Cardiac fibroblast (primary cell): ENCODE data around the gene MCF2L.

Experiments
- DNase-seq, 2 donors: peaks; one replicate each; pipeline versions ENCODE4 v3.0.0 to v3.0.0-alpha.2; 2010; ENCODE audit warnings: low read depth in 2 of 2
- H3K4me3 ChIP-seq, 2 donors: replicated peaks in 1 of 2; 1 replicate in 1 of 2; 2 replicates in 1 of 2; pipeline ENCODE4 v1.5.1; 2011; ENCODE audit warnings: low read depth in 2 of 2, low read length in 2 of 2, mild to moderate bottlenecking in 2 of 2, moderate library complexity in 1 of 2
- TF ChIP-seq, protein P1 (sequence below): IDR thresholded peaks from one replicate; pipeline ENCODE4 v1.5.1; 2011; ENCODE audit warnings: low read depth, mild to moderate bottlenecking, low read length, inconsistent platforms

The MCF2L gene

DNA sequence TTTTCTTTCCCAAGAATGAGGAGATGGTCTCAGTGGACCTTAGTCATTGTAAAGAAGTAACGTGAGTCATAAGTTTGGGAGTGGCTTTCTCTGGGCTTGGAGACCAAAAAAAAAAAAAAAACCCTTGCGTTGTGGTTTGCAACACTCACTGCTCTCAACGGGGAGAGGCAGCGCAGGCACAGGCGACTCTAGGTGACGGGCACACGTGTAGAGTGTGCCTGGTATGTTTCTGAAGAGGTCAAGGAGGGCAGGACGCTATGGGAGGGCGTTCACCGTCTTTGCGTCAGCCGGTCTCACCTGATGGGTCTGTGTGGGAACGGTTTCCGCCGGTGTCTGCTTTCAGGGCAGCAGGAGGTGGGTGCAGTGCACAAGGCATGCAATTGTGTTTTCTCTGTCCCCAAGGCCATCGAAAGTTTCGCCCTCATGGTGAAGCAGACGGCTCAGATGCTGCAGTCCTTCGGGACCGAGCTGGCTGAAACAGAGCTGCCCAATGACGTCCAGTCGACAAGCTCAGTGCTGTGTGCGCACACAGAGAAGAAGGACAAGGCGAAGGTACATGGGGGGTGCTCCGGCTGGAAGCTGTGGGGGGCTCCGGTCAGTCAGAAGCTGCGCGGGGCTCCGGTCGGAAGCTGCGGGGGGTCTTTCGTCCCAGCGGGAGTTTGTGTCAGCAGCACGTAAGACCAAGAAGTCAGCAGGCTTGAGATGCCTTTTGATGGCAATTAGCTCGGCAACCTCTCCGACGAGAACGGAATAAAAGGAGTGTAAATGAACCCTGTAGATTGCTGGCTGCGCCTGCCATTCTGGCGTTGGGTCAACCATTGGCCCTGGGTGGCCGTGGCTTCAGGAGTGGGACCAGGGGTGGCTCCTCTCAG is 95.8 kb downstream of the MCF2L start:
- peak; percentile 81 to 95 for DNase-seq
- H3K4me3 ChIP-seq = no peak overlapping the region
- TF ChIP-seq, protein P1, sequence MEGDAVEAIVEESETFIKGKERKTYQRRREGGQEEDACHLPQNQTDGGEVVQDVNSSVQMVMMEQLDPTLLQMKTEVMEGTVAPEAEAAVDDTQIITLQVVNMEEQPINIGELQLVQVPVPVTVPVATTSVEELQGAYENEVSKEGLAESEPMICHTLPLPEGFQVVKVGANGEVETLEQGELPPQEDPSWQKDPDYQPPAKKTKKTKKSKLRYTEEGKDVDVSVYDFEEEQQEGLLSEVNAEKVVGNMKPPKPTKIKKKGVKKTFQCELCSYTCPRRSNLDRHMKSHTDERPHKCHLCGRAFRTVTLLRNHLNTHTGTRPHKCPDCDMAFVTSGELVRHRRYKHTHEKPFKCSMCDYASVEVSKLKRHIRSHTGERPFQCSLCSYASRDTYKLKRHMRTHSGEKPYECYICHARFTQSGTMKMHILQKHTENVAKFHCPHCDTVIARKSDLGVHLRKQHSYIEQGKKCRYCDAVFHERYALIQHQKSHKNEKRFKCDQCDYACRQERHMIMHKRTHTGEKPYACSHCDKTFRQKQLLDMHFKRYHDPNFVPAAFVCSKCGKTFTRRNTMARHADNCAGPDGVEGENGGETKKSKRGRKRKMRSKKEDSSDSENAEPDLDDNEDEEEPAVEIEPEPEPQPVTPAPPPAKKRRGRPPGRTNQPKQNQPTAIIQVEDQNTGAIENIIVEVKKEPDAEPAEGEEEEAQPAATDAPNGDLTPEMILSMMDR = no peak

DNA sequence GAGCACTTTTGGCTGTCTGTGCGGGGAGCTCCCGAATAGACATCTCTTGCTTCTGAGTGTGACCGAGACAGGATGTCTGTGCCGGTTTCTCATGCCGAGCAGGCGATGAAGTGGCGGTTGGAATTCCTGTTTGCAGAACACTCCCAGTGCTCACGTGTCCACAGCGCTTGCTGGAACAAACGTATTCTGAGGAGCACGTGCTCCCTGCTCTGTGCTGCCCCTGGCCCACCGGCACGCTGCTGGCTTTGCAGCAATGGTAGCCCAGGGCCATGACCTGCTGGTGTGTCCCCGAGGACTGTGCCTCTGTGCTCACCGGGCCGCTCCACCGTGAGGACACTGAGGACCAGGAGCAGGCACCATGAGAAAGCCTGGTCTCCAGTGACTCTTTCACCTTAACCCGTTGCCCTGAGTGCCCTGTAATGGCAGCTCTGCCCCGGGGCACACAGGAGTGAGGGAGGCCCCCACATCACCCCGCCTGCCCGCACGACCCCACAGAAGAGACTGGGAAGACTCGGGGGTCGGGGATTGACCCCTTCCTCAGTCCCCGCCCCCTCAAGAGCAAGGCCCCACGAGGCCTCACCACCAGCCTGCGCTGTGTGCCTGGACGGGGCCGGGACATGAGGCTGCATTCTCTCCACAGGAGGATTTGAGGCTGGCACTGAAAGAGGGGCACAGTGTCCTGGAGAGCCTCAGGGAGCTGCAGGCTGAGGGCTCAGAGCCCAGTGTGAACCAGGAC is 96.6 kb downstream of the MCF2L start:
- DNase-seq = peak in 1 of 2 donors; percentile 26
- TF ChIP-seq, protein P1 = no peak
- H3K4me3 ChIP-seq = no peak overlapping the region

DNA sequence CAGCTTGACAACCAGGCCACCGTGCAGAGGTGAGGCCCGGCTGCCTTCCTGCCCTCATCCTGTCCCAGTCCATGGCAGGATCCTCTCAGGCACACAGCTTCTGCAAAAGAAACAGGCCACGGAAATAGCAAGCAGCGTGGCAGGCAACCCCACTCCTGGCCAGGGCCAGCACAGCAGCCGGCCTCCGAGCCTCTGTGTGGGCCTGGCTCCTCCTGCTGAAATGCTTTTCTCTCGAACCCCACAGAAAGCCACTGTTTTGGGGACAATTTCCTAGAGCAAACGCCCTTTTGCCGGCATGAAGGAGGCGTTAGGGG is 97.1 kb downstream of the MCF2L start:
- H3K4me3 ChIP-seq = no peak overlapping the region
- TF ChIP-seq, protein P1 = no peak
- no peak for DNase-seq

DNA sequence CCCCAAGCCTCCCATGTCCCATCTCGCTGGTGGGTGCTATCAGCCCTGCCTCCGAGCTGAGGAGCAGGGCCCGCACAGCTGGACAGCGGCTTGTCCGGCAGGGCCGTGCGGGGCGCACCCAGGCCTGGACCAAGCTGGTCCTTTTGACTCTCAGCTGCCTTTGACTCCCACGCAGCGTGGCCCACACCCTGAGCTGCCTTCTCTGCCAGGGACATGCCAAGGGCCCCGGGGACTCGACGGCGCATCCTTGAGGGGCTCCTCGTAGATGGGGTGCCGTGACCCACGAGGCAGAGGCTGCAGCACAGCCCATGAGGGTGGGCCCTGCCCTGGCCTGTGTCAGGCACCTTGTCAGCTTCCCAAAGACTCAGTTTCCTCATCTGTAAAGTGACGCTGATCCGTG is 97.7 kb downstream of the MCF2L start:
- DNase-seq = no peak
- no peak overlapping the region for H3K4me3 ChIP-seq
- TF ChIP-seq, protein P1 = no peak

DNA sequence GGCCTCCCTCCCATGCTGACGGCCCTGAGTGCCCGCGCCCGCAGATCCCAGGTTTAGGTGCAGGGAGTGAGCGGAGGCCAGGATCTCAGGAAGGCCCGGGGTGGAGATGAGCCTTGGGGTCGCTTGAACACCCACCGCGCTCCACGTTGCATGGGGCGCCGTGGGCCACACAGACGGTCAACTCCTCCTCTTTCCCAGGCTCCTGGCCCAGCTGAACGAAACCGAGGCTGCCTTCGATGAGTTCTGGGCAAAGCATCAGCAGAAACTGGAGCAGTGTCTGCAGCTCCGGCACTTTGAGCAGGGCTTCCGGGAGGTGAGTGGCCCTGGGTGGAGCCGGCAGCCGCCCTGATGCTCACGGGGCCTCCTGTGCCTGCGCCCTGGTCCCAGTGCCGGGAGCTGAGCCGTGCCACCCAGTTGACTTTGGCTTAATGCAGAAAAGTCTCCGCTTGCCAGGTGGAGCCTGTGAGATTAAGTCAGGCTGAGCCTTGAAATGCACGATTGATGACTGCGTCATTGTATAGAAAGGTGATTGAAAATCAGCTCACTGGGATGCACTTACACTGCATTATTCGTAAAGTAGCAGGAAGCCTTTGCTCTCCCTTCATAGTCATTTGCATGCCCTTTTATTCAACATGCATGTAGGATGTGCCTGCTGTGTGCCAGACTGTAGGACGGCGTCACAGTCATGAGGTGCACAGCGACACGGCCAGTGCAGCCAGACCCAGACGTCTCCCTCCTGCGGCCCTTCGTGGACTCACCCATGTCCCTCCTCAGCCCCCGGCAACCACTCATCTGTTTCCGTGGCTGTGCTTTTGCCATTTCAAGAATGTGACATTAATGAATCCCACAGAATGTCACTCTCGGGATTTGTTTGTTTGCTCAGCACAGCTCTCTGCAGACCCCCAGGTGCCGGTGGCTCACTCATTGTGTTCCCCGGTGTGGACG is 101.1 kb downstream of the MCF2L start:
- TF ChIP-seq, protein P1 = no peak
- no peak for DNase-seq
- no peak overlapping the region for H3K4me3 ChIP-seq

DNA sequence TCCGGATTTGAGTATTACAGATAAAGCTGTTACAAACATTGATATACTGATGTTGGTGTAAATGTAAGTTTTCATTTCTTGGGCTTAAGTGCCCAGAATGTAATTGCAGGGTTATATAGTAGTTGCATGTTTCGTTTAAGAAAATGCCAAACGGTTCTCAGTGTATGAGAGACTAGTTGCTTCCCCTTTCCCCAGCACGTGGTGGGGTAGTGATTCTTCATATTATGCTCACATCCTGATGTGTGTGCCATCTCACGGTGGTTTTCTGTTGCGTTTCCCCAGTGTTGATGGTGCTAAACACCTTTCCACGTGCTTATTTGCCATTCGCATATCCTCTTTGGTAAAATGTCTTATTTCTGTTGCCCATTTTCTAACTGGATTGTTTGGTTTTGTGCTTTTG is 101.8 kb downstream of the MCF2L start:
- no peak for DNase-seq
- TF ChIP-seq, protein P1 = no peak
- no peak overlapping the region for H3K4me3 ChIP-seq
